Measurements from ENCODE around the gene FXYD4. TPM values are rescaled to one million over a fixed set of nuclear protein-coding genes. Genes with fewer than 3 reads are reported as not detected.
A peak's percentile ranks its signal among the peaks of the same experiment; 100 is the strongest.

The FXYD4 gene
- polyA plus RNA-seq, 1 donor (not counting 4 experiments of a cell fraction or from before 2014, with no cell fraction given), result not detected

DNA sequence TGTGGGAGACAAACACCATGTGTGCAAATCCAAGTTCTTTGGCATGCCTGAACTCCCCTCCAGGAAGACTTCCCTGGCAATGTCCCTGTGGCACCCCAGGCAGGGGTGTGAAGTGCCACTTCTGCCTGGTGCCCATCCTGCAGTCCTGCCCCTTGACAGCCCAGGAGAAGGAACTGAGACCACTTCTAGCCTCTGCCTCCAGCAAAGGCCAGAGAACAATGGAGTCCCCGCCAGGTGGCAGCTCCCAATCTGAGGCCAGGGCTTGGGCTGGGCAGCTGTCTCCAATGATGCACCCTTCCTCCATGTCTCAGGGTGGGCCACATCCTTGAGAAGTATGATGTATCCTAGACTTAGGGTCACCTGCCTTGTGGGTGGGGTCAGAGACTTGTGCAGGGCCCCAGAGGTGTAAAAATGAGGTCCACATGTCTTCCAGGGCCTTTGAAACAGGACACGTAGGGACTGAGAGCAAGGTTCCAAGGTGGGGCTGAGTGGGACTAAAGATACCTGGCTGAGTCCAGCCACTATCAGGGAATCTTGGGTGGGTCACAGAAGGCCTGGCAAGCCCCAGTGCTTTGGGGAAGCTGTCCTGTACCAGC, 5.5 kb downstream of the FXYD4 start:
- dilution Hi-C loops (cut with MboI; ENCODE audit: extremely low pct_ligation_motif_present, low sequenced_read_pairs), result no loop called here

DNA sequence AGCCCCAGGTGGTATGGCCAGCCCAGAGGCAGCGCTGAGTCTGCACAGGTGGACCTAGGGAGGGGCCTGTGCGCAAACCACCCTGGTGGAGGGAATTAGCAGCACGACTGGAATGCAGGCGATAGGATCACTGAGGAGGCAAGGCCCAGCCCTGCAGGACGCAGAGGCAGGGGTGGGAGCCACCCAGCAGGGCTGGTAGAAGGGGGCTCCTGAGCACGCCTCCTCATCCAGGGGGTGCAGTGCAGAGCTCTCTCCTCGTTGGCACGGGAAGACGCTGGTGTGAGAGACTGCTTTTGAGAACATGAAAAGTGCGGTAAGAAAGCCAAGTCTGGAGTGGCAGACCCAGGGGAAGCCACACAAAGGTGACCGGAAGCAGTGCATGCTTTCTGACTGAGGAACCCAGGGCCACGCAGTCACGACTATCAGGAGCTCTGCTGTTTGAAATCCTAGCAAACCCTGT, 6.0 kb downstream of the FXYD4 start:
- H4K20me1 ChIP-seq (ENCODE audit: control insufficient read depth, extremely low read depth, insufficient read depth, low read length), result no peaks in the 10 kb centered on the region
- H3K4me2 ChIP-seq (ENCODE audit: control insufficient read depth, extremely low read depth, insufficient read depth, low read depth, low read length), result no peak overlapping the region
- H3K4me3 ChIP-seq (ENCODE audit: control insufficient read depth in 2 of 3, extremely low read depth in 1 of 3, insufficient read depth in 2 of 3, low read depth in 1 of 3, low read length in 3 of 3), result no peak overlapping the region
- FAIRE-seq (no peak), DNase-seq (ENCODE audit: low read depth, low spot score) (no peak)
- TF ChIP-seq, protein P1, sequence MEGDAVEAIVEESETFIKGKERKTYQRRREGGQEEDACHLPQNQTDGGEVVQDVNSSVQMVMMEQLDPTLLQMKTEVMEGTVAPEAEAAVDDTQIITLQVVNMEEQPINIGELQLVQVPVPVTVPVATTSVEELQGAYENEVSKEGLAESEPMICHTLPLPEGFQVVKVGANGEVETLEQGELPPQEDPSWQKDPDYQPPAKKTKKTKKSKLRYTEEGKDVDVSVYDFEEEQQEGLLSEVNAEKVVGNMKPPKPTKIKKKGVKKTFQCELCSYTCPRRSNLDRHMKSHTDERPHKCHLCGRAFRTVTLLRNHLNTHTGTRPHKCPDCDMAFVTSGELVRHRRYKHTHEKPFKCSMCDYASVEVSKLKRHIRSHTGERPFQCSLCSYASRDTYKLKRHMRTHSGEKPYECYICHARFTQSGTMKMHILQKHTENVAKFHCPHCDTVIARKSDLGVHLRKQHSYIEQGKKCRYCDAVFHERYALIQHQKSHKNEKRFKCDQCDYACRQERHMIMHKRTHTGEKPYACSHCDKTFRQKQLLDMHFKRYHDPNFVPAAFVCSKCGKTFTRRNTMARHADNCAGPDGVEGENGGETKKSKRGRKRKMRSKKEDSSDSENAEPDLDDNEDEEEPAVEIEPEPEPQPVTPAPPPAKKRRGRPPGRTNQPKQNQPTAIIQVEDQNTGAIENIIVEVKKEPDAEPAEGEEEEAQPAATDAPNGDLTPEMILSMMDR (optimal IDR thresholded peaks at IDR 0.05 in 1 of 3, IDR thresholded peaks at IDR 0.05 in 1 of 3, conservative IDR thresholded peaks at IDR 0.05 in 1 of 3; ENCODE audit: extremely low read depth in 1 of 3, insufficient read depth in 2 of 3, low read length in 3 of 3), result peak; percentile 28 to 48 (median 37)
- TF ChIP-seq EZH2 (IDR thresholded peaks at IDR 0.05; ENCODE audit: low read length), result no peak
- H3K36me3 ChIP-seq (ENCODE audit: control insufficient read depth in 2 of 2, extremely low read depth in 1 of 2, insufficient read depth in 2 of 2, low read length in 2 of 2), result no peaks in the 10 kb centered on the region
- no peak overlapping the region for H2AFZ ChIP-seq (ENCODE audit: control insufficient read depth, low read length)
- dilution Hi-C loops (cut with MboI; ENCODE audit: extremely low pct_ligation_motif_present, low sequenced_read_pairs), result no loop called here
- no peaks in the 10 kb centered on the region for H3K9me1 ChIP-seq (ENCODE audit: control insufficient read depth, extremely low read depth, insufficient read depth, low read length)
- no peak overlapping the region for H3K9ac ChIP-seq (ENCODE audit: control insufficient read depth, extremely low read depth, insufficient read depth, low read length)
- no peaks in the 10 kb centered on the region for H3K4me1 ChIP-seq (ENCODE audit: control insufficient read depth, extremely low read depth, insufficient read depth, low read length)
- H3K79me2 ChIP-seq (ENCODE audit: control insufficient read depth, insufficient read depth, low read length), result no peaks in the 10 kb centered on the region
- no peaks in the 10 kb centered on the region for H3K9me3 ChIP-seq (ENCODE audit: control insufficient read depth, low read depth, low read length)
- no peaks in the 10 kb centered on the region for H3K27me3 ChIP-seq (ENCODE audit: control insufficient read depth, extremely low read depth, insufficient read depth, low read length)
- no peak overlapping the region for H3K27ac ChIP-seq (ENCODE audit: control insufficient read depth, insufficient read depth, low read length)

More for the DNA sequence above, 5.5 kb downstream of the FXYD4 start:
- Histone ChIP-seq H2AFZ (ENCODE audit: control insufficient read depth, low read length) (no peak overlapping the region), H4K20me1 (ENCODE audit: control insufficient read depth, extremely low read depth, insufficient read depth, low read length) (no peaks in the 10 kb centered on the region), H3K27ac (ENCODE audit: control insufficient read depth, insufficient read depth, low read length) (no peak overlapping the region), H3K9me1 (ENCODE audit: control insufficient read depth, extremely low read depth, insufficient read depth, low read length) (no peaks in the 10 kb centered on the region), H3K36me3 (ENCODE audit: control insufficient read depth in 2 of 2, extremely low read depth in 1 of 2, insufficient read depth in 2 of 2, low read length in 2 of 2) (no peaks in the 10 kb centered on the region), H3K4me3 (ENCODE audit: control insufficient read depth in 2 of 3, extremely low read depth in 1 of 3, insufficient read depth in 2 of 3, low read depth in 1 of 3, low read length in 3 of 3) (no peak overlapping the region), H3K27me3 (ENCODE audit: control insufficient read depth, extremely low read depth, insufficient read depth, low read length) (no peaks in the 10 kb centered on the region), H3K4me2 (ENCODE audit: control insufficient read depth, extremely low read depth, insufficient read depth, low read depth, low read length) (no peak overlapping the region), H3K9me3 (ENCODE audit: control insufficient read depth, low read depth, low read length) (no peaks in the 10 kb centered on the region), H3K4me1 (ENCODE audit: control insufficient read depth, extremely low read depth, insufficient read depth, low read length) (no peaks in the 10 kb centered on the region), H3K9ac (ENCODE audit: control insufficient read depth, extremely low read depth, insufficient read depth, low read length) (no peak overlapping the region), H3K79me2 (ENCODE audit: control insufficient read depth, insufficient read depth, low read length) (no peaks in the 10 kb centered on the region)
- TF ChIP-seq, protein P1 (optimal IDR thresholded peaks at IDR 0.05 in 1 of 3, IDR thresholded peaks at IDR 0.05 in 1 of 3, conservative IDR thresholded peaks at IDR 0.05 in 1 of 3; ENCODE audit: extremely low read depth in 1 of 3, insufficient read depth in 2 of 3, low read length in 3 of 3), result no peak
- TF ChIP-seq EZH2 (IDR thresholded peaks at IDR 0.05; ENCODE audit: low read length), result no peak
- DNase-seq (ENCODE audit: low read depth, low spot score) (no peak), FAIRE-seq (no peak)
